Muscle of back (tissue), 11 donors: ENCODE results near the gene ITPR1. TPM values are rescaled to one million over a fixed set of nuclear protein-coding genes. Genes with fewer than 3 reads are reported as not detected.

Experiments
- DNase-seq, 3 donors: peaks; one replicate each; pipeline versions ENCODE4 v3.0.0 to v3.0.0-alpha.2; 2013
- polyA plus RNA-seq, 10 donors: library from polyadenylated mRNA; unstranded; fragments of 120-200 nt; gene quantifications; one replicate each; pipeline ENCODE4 v1.2.1, GENCODE V29; 2013; ENCODE audit not compliant: insufficient read length in 10 of 10

ITPR1 gene
- polyA plus RNA-seq, 10 donors = 16.2 to 25.2 (median 20.5) TPM

DNA sequence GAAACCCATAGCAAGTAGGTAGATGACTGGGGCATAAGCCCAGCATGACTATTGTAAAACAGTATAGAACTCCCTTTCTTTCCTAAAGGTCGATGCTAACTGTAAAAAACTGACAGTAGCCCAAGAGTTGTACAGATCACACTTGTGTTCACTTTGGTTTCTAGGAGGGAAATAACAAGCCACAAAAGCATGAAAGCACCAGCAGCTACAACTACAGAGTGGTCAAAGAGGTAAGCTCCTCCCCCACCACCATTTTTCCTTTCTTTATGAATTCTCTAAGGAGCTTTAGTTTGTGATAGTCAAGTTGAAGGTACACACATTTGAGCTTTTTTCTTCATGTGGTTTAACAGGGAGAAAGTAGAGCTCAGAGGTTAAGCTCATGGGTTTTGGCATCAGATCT lies 191.0 kb downstream of the ITPR1 start:
- no peak for DNase-seq

GRCh38 chr3:4684976-4685375 lies 191.8 kb downstream of the ITPR1 start:
- DNase-seq = no peak

DNA sequence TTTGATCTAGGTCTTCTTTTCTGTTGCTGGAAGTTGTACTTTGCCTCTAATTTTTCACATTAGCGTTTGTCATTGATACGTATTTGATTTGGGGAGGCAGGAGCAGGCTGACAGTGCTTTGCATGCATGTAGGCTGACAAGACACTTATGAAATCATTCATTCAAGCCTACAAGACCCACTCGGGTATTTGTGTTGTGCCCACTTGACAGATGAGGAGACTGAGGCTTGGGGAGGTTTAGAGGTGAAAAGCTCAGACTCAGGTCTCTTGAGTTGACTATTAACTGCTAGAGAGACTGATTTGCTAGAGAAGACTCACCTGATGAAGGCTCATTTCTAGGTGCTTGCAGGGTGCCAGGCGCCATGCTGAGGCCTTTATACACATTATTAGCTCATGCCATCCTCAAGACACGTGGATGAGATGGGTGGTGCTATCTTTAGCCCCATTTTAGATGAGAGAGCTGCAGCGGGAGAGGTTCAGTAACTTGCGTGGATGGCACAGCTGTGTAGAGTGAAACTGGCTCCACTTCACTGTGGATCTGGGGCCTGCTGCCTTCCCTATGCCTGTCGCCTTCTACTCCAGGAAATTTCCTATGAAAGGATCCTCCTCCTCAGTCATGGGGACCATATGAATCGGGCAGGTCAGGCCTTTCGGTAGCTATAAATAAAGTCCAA lies 192.7 kb downstream of the ITPR1 start:
- no peak for DNase-seq

- DNase-seq = no peak
These were observed 193.5 kb downstream of the ITPR1 start for GRCh38 chr3:4686619-4687018.

GRCh38 chr3:4687167-4687566 lies 194.0 kb downstream of the ITPR1 start:
- no peak for DNase-seq

- DNase-seq = no peak
These were observed 194.4 kb downstream of the ITPR1 start for GRCh38 chr3:4687596-4687995.

GRCh38 chr3:4688411-4688810 lies 195.3 kb downstream of the ITPR1 start:
- DNase-seq = no peak

GRCh38 chr3:4689021-4689420 lies 195.9 kb downstream of the ITPR1 start:
- no peak for DNase-seq

DNA sequence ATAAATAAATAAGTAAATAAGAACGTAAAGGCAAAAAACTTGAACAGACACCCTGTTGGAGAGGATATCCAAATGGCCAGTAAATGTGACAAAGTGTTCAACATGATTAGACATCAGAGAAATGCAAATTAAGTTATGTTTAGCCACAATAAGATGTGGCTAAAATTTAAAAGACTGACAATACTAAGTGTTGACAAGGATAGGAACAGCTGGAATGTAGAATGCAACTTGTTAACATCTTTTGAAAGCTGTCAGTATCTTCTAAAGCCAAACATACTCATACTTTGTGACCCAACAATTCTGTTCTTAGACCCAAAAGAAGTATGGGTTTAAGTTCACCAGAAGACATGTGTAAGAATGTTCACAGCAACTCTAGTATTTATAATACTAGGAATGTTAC lies 197.1 kb downstream of the ITPR1 start:
- no peak for DNase-seq

DNA sequence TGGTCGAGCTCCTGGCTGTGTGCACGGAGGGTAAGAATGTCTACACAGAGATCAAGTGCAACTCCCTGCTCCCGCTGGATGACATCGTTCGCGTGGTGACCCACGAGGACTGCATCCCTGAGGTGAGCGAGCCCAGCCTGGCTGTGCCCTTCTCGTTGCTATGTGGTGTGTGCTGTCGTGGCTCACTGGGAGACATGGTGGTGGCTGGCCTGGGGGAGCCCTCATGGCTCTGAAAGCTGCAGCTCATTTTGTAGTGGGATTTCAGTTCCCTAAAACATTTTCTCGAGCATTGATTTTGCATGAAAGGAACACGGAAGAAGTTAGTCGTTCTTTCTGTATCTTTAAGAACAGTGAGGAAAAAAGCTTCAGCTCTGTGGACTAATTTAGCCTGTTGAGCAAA lies 200.5 kb downstream of the ITPR1 start:
- DNase-seq = no peak

DNA sequence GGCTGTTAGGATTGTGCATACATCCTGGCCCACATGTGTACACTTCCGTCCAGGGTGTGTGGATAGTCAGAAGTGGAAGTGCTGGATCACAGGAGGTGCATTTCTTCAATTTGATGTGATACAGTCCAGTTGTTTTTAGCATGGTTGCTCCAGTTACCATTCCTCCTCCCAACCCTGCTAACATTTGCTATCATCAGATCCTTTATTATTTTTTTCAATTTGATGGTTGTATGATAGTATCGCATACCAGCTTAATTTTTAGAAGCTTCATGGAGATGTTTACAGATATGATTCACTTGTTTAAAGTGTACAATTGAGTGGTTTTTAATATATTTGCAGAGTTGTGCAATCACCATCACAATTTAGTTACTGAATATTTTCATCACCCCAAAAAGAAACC lies 202.7 kb downstream of the ITPR1 start:
- no peak for DNase-seq

DNA sequence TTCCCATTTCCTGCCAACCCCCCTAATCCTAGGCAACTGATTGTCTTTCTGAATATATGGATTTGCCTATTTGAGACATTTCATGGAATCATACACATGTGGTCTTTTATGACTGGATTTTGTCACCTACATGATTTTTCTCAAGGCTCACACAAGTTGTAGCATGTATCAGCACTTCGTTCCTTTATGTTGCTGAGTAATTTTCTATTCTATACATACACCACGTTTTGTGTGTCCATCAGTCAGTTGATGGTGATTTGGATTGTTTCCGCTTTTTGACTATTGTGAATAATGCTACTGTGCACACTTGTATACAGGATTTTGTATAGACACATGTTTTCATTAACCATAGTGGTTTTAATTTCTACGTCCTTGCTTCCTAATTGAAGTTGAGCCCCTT lies 203.1 kb downstream of the ITPR1 start:
- no peak for DNase-seq

- no peak for DNase-seq
These were observed 205.1 kb downstream of the ITPR1 start for GRCh38 chr3:4698125-4698821.

GRCh38 chr3:4703054-4703480 lies 209.9 kb downstream of the ITPR1 start:
- DNase-seq = no peak

- no peak for DNase-seq
These were observed 211.4 kb downstream of the ITPR1 start for GRCh38 chr3:4704552-4704951.

GRCh38 chr3:4707324-4707723 lies 214.2 kb downstream of the ITPR1 start:
- DNase-seq = no peak

GRCh38 chr3:4708230-4708629 lies 215.1 kb downstream of the ITPR1 start:
- DNase-seq = no peak

DNA sequence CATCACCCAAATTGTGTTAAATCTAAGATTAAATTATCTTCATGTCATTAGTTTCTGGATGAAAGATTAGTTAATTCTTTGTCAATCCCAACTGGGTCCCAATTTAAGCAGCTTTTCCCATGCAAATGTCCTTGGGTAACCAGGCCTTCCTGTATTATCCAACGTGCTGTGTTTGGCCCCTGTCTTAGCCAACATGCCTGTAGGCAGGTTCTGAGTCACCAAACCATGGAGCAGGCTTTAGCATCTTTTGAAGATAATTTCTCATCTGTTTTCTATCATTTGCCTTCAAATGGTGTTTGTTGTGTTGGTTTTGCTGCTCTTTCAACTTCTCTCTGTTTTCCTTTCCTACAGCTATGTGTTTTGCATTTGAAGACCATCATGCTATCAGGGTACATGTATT lies 216.2 kb downstream of the ITPR1 start:
- DNase-seq = no peak

DNA sequence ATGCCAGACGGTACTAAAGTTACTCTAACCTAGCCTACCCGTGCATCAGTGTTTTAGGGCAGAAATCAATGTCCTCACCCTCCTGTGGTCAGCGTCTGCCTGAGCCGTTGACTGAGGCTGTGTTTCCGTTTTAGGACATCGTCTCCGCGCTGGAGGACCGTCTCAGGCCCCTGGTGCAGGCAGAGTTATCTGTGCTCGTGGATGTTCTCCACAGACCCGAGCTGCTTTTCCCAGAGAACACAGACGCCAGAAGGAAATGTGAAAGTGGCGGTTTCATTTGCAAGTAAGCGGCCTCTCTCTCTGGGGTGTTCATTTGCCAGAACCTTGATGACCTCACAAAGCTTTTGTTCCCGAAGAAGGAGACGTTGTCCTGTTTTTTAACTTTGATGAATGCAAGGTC lies 217.0 kb downstream of the ITPR1 start:
- no peak for DNase-seq

- no peak for DNase-seq
These were observed 218.5 kb downstream of the ITPR1 start for GRCh38 chr3:4711680-4711992.

DNA sequence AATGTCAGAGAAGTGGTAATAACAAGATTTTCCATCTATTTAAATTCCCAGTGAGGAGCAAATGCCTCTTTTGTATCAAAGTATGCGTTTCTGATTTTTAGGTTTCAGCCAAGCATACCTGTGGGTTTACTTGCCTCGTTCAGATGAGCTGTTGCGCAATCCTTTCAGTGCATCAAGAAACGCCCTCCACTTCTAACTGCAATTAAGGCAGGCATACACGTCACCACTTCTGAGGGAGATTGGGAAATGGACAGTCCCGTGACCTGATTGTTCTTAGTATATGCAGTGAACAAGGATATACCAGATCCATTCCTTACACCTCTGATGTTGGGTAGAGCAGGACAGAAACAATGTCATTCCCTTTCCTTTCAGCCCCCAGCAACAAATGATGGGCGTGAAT lies 219.0 kb downstream of the ITPR1 start:
- no peak for DNase-seq

DNA sequence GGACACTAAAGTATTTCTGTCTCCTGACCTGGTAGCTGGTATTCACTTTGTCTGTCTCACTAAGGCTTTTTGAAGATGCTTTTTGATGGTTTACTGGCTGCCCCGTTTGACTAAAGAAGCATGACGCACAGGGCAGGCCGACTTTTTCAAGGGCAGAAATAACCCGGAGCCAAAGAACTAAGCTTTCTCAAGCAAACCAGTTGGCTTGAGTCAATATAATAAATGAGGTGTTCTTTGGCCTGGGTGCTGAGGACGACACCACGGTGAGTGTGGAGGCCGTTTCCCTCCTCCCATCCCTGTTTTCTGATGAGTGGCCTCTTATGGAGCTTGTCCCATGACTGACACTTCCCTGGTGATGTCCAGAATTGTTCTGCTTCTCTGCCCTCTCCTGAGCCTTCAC lies 220.9 kb downstream of the ITPR1 start:
- DNase-seq = no peak

GRCh38 chr3:4716266-4716665 lies 223.1 kb downstream of the ITPR1 start:
- DNase-seq = no peak
